Endothelial cell of umbilical vein (primary cell): ENCODE data around the gene PLPP7. TPM values are rescaled to one million over a fixed set of nuclear protein-coding genes. Genes with fewer than 3 reads are reported as not detected.

Experiments
- BruUV-seq: library from RNA; stranded (reverse); fragments of 400-500 nt; replicated peaks from 2 replicates; lab custom pipeline; 2021; lab: Mats Ljungman, UMichigan
- CTCF ChIA-PET: fragments of 300-600, 350-600 bp; sonication (Branson Sonifier 250); formaldehyde crosslinking; loops from one replicate; lab custom pipeline; 2021; ENCODE audit warnings: antibody characterized with exemption, inconsistent platforms; lab: Charles Lee
- POLR2A ChIA-PET: fragments of 300-600, 350-600 bp; sonication (Branson Sonifier 250); formaldehyde crosslinking; loops from one replicate; lab custom pipeline; 2021; ENCODE audit warnings: antibody characterized with exemption, inconsistent platforms; lab: Charles Lee
- DNase-seq: peaks from one replicate; pipeline ENCODE4 v3.0.0-alpha.2; 2011; ENCODE audit warnings: low read depth, low spot score
- FAIRE-seq: peaks from 2 replicates; lab custom pipeline; 2011; peaks lifted over from hg19 to GRCh38; lab: Jason Lieb, UNC
- H2AFZ ChIP-seq: 2 replicates; pipeline ENCODE4 v1.6.0; 2012; ENCODE audit warnings: low read depth, low read length, control low read depth, inconsistent platforms
- H3K27ac ChIP-seq: 2 replicates; pipeline ENCODE4 v1.5.1; 2011; ENCODE audit warnings: low read depth, mild to moderate bottlenecking, control low read depth, low read length, moderate library complexity; ENCODE audit not compliant: insufficient read depth
- H3K27me3 ChIP-seq, 2 experiments: 2 replicates each; pipeline versions ENCODE4 v1.6.0 to v1.6.1; 2011; ENCODE audit warnings: low read length in 2 of 2, mixed read lengths in 1 of 2; ENCODE audit not compliant: control insufficient read depth in 2 of 2, insufficient read depth in 2 of 2
- H3K36me3 ChIP-seq, 2 experiments: 2 replicates in 1 of 2; 3 replicates in 1 of 2; pipeline ENCODE4 v1.5.1; 2011; ENCODE audit warnings: low read length in 2 of 2, mild to moderate bottlenecking in 1 of 2, moderate library complexity in 1 of 2; ENCODE audit not compliant: control insufficient read depth in 2 of 2, insufficient read depth in 2 of 2; ENCODE audit errors: extremely low read depth in 1 of 2
- H3K4me1 ChIP-seq: 3 replicates; pipeline ENCODE4 v1.5.1; 2011; ENCODE audit warnings: mild to moderate bottlenecking, low read length; ENCODE audit not compliant: control insufficient read depth, insufficient read depth; ENCODE audit errors: extremely low read depth
- H3K4me2 ChIP-seq: 2 replicates; pipeline ENCODE4 v1.6.1; 2011; ENCODE audit warnings: low read length, control low read depth, mixed read lengths; ENCODE audit not compliant: insufficient read depth
- H3K4me3 ChIP-seq, 3 experiments: fragments of 200-600 bp in 1 of 3; sonication (generic), shearing (Covaris generic) in 1 of 3; replicated peaks in 1 of 3; 2 replicates each; pipeline ENCODE4 v1.5.1; 2011 to 2016; ENCODE audit warnings: control low read depth in 3 of 3, low read length in 3 of 3, mild to moderate bottlenecking in 2 of 3, inconsistent platforms in 1 of 3, low read depth in 1 of 3, moderate library complexity in 1 of 3; ENCODE audit not compliant: insufficient read depth in 1 of 3
- H3K79me2 ChIP-seq: 2 replicates; pipeline ENCODE4 v1.6.0; 2012; ENCODE audit warnings: low read length, inconsistent platforms; ENCODE audit not compliant: control insufficient read depth, insufficient read depth
- H3K9ac ChIP-seq: replicated peaks from 2 replicates; pipeline ENCODE3; 2011; ENCODE audit warnings: low read length, control low read depth; ENCODE audit not compliant: insufficient read depth; ENCODE audit errors: extremely low read depth
- H3K9me1 ChIP-seq: replicated peaks from 3 replicates; pipeline ENCODE4 v1.6.0; 2011; ENCODE audit warnings: mild to moderate bottlenecking, low read length; ENCODE audit not compliant: control insufficient read depth, insufficient read depth; ENCODE audit errors: extremely low read depth
- H3K9me3 ChIP-seq: replicated peaks from 2 replicates; pipeline ENCODE4 v1.5.1; 2012; ENCODE audit warnings: low read length, inconsistent platforms; ENCODE audit not compliant: control insufficient read depth, insufficient read depth
- H4K20me1 ChIP-seq: replicated peaks from 2 replicates; pipeline ENCODE3; 2011; ENCODE audit warnings: mild to moderate bottlenecking, low read length; ENCODE audit not compliant: control insufficient read depth, insufficient read depth; ENCODE audit errors: extremely low read depth
- EZH2 ChIP-seq: IDR thresholded peaks from 2 replicates; pipeline ENCODE4 v1.6.1; 2012; ENCODE audit warnings: borderline replicate concordance, low read depth, mild to moderate bottlenecking, moderate library complexity, low read length, inconsistent platforms; ENCODE audit not compliant: severe bottlenecking
- JUN ChIP-seq: IDR thresholded peaks from 2 replicates; pipeline ENCODE4 v1.6.1; 2011; ENCODE audit warnings: borderline replicate concordance, low read depth; ENCODE audit not compliant: insufficient read length, insufficient read depth
- MYC ChIP-seq: IDR thresholded peaks from one replicate; pipeline ENCODE4 v1.6.1; 2011; ENCODE audit warnings: mild to moderate bottlenecking, low read depth, low read length
- dilution Hi-C: fragments of 300-500 bp; cut with MboI; formaldehyde crosslinking; loops from one replicate; pipeline ENCODE4 v1.15.0; 2019; ENCODE audit warnings: low sequenced_read_pairs; ENCODE audit not compliant: extremely low pct_ligation_motif_present
- intact Hi-C: fragments of 100-400 bp; cut with micrococcal nuclease; formaldehyde crosslinking; loops from one replicate; pipeline ENCODE4 v1.10.0; 2022
- polyA plus RNA-seq, 4 experiments: library from polyadenylated mRNA; depleted of rRNA in 3 of 4; stranded (reverse) in 3 of 4; unstranded in 1 of 4; fragments of >200 nt; gene quantifications; 2 replicates each; pipeline versions ENCODE4 v1.2.1 to v1.2.3, GENCODE V29; 2011 to 2012; ENCODE audit warnings: missing spikeins in 1 of 4
- total RNA-seq: library from RNA; stranded (reverse); gene quantifications from 2 replicates; pipeline ENCODE4 v1.2.3, GENCODE V29; 2021
- TF ChIP-seq, protein P1 (sequence below), 2 donors: IDR thresholded peaks; 1 replicate in 1 of 2; 2 replicates in 1 of 2; pipeline ENCODE4 v1.5.1; 2011; ENCODE audit warnings: low read length in 2 of 2, mild to moderate bottlenecking in 2 of 2, moderate library complexity in 2 of 2, control low read depth in 1 of 2, inconsistent platforms in 1 of 2, low read depth in 1 of 2; ENCODE audit not compliant: insufficient read depth in 1 of 2; ENCODE audit errors: extremely low read depth in 1 of 2

Gene PLPP7
- total and polyA plus RNA-seq, 2 donors (not counting 3 experiments of a cell fraction or from before 2014, with no cell fraction given): 2.1 to 2.7 TPM

- H3K36me3 ChIP-seq: no peaks in the 10 kb centered on the region
- no peak overlapping the region for H3K27ac ChIP-seq
- H3K4me3 ChIP-seq: no peak overlapping the region
- no peak overlapping the region for H2AFZ ChIP-seq
- H3K9ac ChIP-seq: no peak overlapping the region
- H3K27me3 ChIP-seq: no peaks in the 10 kb centered on the region
- BruUV-seq: no TSS peak
- TF ChIP-seq, protein P1, sequence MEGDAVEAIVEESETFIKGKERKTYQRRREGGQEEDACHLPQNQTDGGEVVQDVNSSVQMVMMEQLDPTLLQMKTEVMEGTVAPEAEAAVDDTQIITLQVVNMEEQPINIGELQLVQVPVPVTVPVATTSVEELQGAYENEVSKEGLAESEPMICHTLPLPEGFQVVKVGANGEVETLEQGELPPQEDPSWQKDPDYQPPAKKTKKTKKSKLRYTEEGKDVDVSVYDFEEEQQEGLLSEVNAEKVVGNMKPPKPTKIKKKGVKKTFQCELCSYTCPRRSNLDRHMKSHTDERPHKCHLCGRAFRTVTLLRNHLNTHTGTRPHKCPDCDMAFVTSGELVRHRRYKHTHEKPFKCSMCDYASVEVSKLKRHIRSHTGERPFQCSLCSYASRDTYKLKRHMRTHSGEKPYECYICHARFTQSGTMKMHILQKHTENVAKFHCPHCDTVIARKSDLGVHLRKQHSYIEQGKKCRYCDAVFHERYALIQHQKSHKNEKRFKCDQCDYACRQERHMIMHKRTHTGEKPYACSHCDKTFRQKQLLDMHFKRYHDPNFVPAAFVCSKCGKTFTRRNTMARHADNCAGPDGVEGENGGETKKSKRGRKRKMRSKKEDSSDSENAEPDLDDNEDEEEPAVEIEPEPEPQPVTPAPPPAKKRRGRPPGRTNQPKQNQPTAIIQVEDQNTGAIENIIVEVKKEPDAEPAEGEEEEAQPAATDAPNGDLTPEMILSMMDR (IDR thresholded peaks at IDR 0.05; ENCODE audit: extremely low read depth in 1 of 2, insufficient read depth in 1 of 2, low read depth in 1 of 2, low read length in 2 of 2): no peak
- TF ChIP-seq EZH2: no peak
- no peak for TF ChIP-seq MYC
- TF ChIP-seq JUN: no peak
- intact Hi-C loops: no loop called here
- H3K9me1 ChIP-seq: no peaks in the 10 kb centered on the region
- H3K9me3 ChIP-seq: no peaks in the 10 kb centered on the region
- dilution Hi-C loops: no loop called here
- ChIA-PET POLR2A (no interaction called here), CTCF (interaction anchor here (0.8 to 3.9 kb wide), 3 partner anchors 11 to 27 kb away, joined by 3 to 27 read pairs (median 4); no protein-coding TSS in a partner anchor)
- FAIRE-seq: no peak
- H3K4me1 ChIP-seq: peaks cover 3% of the 10 kb centered on the region
- H3K79me2 ChIP-seq: no peaks in the 10 kb centered on the region
- no peaks in the 10 kb centered on the region for H4K20me1 ChIP-seq
- DNase-seq: no peak
- H3K4me2 ChIP-seq: no peak overlapping the region
Observed at GRCh38 chr9:131324736-131325679, 35.5 kb downstream of the PLPP7 start.
